Urothelium cell line (cell line): ENCODE measurements around the gene HPCAL1.

Experiments
- DNase-seq: peaks from one replicate; pipeline ENCODE4 v3.0.0; 2011; ENCODE audit warnings: low spot score, mixed read lengths
- FAIRE-seq: peaks from 2 replicates; lab custom pipeline; 2011; peaks lifted over from hg19 to GRCh38; lab: Jason Lieb, UNC

HPCAL1 gene

GRCh38 chr2:10269291-10269690, 33.4 kb upstream of the HPCAL1 start:
- DNase-seq: no peak

GRCh38 chr2:10269711-10270610, 32.7 kb upstream of the HPCAL1 start:
- DNase-seq (no peak), FAIRE-seq (no peak)

More at GRCh38 chr2:10269291-10269690, 33.4 kb upstream of the HPCAL1 start:
- no peak for FAIRE-seq

GRCh38 chr2:10271509-10271908, 31.2 kb upstream of the HPCAL1 start:
- peak; percentile 99 for FAIRE-seq
- DNase-seq: no peak

- FAIRE-seq: no peak
- DNase-seq: no peak
These were observed 30.8 kb upstream of the HPCAL1 start for GRCh38 chr2:10271946-10272345.

- DNase-seq (no peak), FAIRE-seq (no peak)
These were observed 30.2 kb upstream of the HPCAL1 start for GRCh38 chr2:10272464-10272863.

- FAIRE-seq: no peak
- no peak for DNase-seq
These were observed 29.2 kb upstream of the HPCAL1 start for GRCh38 chr2:10273215-10274175.

DNA sequence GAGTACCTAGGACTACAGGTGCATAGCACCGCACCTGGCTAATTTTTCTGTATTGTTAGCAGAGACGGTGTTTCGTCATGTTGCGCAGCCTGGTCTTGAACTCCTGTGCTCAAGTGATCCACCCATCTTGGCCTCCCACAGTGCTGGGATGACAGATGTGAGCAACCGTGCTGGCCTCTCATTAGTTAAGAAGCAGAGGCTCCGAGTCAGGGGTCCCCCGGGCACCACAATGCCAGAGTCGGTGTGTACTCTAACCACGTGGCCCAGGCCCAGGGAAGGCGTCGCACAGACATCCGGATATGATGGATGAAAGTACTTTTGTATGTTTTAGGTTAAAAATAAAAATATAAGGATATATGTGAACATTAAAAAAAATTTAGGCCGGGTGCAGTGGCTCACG, 28.3 kb upstream of the HPCAL1 start:
- FAIRE-seq (no peak), DNase-seq (no peak)

DNA sequence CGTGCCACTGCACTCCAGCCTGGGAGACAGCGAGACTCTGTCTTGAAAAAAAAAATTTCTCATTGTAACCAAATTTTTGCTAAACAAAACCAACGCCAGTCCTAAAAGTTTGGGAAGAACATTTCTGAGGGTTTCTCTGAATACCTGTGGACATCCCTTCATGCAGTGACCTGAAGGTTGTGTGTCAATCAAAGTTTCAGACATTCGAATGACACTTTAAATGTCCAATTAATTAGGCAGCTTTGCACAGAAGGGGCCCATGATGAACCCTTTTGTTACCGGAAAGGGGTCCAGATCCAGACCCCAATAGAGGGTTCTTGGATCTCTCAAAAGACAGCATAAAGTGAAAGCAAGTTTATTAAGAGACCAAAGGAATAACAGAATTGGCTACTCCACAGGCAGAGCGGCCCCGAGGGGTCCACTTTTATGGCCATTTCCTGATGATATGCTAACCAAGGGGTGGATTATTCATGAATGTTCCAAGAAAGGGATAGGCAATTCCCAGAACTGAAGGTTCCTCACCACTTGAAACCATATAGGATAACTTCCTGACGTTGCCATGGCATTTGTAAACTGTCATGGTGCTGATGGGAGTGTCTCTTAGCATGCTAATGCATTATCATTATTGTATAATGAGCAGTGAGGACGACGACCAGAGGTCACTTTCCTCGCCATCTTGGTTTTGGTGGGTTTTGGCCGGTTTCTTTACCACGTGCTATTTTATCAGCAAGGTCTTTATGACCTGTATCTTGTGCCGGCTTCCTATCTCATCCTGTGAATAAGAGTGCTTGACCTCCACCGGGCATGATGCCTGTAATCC, 27.5 kb upstream of the HPCAL1 start:
- DNase-seq: no peak
- no peak for FAIRE-seq

DNA sequence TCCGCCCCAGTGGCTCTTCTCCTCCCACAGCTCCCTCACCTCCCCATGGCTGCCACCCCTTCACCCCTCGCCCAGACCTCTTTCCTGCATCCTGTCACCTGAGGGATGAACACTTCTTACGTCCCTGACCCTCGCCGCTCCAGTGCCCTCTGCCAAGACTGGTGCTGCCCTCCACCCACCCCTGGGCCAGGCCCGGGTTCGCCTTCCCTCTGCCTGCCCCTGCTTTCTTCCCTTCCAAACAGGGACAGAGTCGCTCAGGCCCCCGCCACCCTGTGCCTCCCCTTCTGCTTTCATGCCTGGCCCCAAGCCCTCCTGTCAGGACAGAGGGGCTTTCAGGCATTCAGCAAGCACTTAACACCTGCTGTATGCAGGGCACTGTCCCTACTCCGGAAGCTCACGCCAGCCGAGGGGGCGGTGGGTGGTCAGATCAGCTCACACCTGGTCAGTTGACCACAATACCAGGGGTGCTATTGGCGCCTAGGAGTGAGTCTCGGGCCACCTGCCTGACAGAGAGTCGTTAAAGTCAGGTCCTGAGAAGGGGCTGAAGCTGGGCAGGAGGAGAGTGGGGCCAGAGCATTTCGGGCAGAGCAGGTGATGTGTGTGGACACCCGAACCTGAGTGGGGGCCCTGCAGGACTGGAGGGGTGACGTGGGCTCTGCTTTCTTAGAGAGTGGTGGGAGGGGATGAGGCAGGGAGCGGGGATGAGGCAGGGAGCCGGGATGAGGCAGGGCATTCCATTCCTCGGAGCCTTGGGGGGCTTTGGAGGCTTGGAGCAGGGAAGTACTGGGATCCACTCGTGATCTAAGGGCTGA, 26.0 kb upstream of the HPCAL1 start:
- FAIRE-seq (no peak), DNase-seq (no peak)

GRCh38 chr2:10277293-10278028, 25.2 kb upstream of the HPCAL1 start:
- FAIRE-seq (no peak), DNase-seq (no peak)

GRCh38 chr2:10278029-10278762, 24.5 kb upstream of the HPCAL1 start:
- DNase-seq: peak; percentile 91
- no peak for FAIRE-seq

GRCh38 chr2:10278763-10279471, 23.8 kb upstream of the HPCAL1 start:
- FAIRE-seq (no peak), DNase-seq (no peak)

GRCh38 chr2:10279472-10279870, 23.2 kb upstream of the HPCAL1 start:
- DNase-seq: no peak
- FAIRE-seq: no peak

DNA sequence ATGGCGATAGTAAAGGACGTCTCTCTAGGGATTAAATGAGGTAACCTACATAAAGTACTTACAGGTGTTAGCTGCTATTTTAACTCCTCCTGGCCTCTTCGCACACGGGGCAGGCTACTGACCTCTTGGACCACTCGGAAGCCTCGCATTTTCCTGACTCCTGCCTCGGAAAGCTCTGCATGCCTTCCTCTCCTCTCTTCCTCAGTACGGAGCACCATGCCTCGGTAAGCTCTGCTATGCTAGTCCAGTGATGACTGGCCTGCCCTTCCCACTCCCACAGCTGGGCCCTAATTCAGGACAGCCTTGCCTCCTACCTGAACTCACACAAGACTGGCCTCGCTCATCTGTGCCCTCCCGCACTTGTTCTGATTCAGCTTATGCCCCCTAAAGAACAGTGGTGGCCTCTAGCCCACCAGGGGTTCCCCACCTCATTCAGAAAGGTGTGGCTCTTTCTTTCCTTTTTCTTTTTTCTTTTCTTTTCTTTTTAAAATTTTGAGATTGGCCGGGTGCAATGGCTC, 22.7 kb upstream of the HPCAL1 start:
- no peak for DNase-seq
- FAIRE-seq: no peak

GRCh38 chr2:10281891-10282290, 20.8 kb upstream of the HPCAL1 start:
- FAIRE-seq (no peak), DNase-seq (no peak)

GRCh38 chr2:10282611-10283105, 20.0 kb upstream of the HPCAL1 start:
- FAIRE-seq (no peak), DNase-seq (no peak)
